ENCODE measurements around the gene LAMA4. TPM values are rescaled to one million over a fixed set of nuclear protein-coding genes. Genes with fewer than 3 reads are reported as not detected.

LAMA4 gene
- total RNA-seq, 1 experiment from 2014 or later: 58.3 TPM

DNA sequence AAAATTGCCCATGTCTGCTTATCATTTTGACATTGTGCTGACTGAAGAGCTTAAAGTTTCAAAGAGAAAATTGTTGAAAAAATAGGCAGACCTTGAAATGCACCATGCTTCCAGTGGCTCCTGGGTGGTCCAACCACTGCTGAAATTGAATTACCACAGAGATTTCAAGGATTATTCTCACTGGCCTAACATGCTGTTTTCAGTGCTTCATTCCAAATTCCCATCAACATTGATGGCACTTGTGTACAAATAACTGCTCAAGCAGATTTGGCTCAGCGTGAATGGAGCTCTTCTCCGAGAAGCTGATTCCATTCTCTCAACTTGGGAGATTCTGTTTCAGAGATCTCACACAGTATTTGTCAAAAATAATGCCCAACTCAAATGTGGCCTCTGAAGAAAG is 75.5 kb downstream of the LAMA4 start:
- no peak overlapping the region for H2AFZ ChIP-seq
- H3K9me3 ChIP-seq (ENCODE audit: insufficient read depth, low read depth): no peaks in the 10 kb centered on the region
- H3K27ac ChIP-seq: no peak overlapping the region
- peaks cover 89% of the 10 kb centered on the region for H3K36me3 ChIP-seq (ENCODE audit: low read depth)
- no peaks in the 10 kb centered on the region for H3K9me2 ChIP-seq (ENCODE audit: insufficient read depth)
- BruUV-seq (replicated peaks): no TSS peak
- no peaks in the 10 kb centered on the region for H3K79me2 ChIP-seq (ENCODE audit: low read depth)
- H3K4me3 ChIP-seq: no peak overlapping the region
- intact Hi-C loops (cut with micrococcal nuclease; ENCODE audit: unreplicated experiment): no loop called here
- ChIA-PET CTCF (no interaction called here), POLR2A (ENCODE audit: unreplicated experiment) (no interaction called here)
- no peaks in the 10 kb centered on the region for H3K27me3 ChIP-seq (ENCODE audit: insufficient read depth, low read depth)
- H3F3A ChIP-seq (ENCODE audit: insufficient read depth, low read depth): peaks cover 20% of the 10 kb centered on the region
- H3K4me1 ChIP-seq (replicated peaks; ENCODE audit: insufficient read depth): peaks cover 14% of the 10 kb centered on the region
- no peaks in the 10 kb centered on the region for H4K20me1 ChIP-seq (ENCODE audit: insufficient read depth)
- no peak for DNase-seq
- no peak for TF ChIP-seq EZH2 (IDR thresholded peaks at IDR 0.05; ENCODE audit: low read depth)
- TF ChIP-seq, protein P1, sequence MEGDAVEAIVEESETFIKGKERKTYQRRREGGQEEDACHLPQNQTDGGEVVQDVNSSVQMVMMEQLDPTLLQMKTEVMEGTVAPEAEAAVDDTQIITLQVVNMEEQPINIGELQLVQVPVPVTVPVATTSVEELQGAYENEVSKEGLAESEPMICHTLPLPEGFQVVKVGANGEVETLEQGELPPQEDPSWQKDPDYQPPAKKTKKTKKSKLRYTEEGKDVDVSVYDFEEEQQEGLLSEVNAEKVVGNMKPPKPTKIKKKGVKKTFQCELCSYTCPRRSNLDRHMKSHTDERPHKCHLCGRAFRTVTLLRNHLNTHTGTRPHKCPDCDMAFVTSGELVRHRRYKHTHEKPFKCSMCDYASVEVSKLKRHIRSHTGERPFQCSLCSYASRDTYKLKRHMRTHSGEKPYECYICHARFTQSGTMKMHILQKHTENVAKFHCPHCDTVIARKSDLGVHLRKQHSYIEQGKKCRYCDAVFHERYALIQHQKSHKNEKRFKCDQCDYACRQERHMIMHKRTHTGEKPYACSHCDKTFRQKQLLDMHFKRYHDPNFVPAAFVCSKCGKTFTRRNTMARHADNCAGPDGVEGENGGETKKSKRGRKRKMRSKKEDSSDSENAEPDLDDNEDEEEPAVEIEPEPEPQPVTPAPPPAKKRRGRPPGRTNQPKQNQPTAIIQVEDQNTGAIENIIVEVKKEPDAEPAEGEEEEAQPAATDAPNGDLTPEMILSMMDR (conservative IDR thresholded peaks at IDR 0.05): no peak
- H3K4me2 ChIP-seq: no peak overlapping the region

DNA sequence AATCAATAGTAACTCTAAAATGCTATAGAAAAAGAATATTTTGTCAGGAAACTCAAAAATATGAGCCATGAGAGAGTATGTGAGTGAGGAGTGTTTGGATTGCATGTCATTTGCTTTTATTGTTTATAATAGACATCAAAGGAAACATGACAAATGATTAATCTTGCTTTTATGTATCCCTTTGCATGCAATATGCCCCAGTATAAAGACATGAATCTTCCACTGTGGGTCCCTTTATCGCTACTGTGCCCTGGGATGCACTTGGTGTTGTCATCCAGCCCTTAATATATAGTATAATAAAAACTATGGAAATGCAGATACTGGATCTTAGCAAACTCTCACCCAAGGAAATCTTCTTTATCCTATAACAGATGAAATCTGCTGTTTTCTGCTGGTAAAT is 77.3 kb downstream of the LAMA4 start:
- peaks cover 12% of the 10 kb centered on the region for H3F3A ChIP-seq (ENCODE audit: insufficient read depth, low read depth)
- no peaks in the 10 kb centered on the region for H4K20me1 ChIP-seq (ENCODE audit: insufficient read depth)
- H3K36me3 ChIP-seq (ENCODE audit: low read depth): peaks cover 89% of the 10 kb centered on the region
- H3K79me2 ChIP-seq (ENCODE audit: low read depth): no peaks in the 10 kb centered on the region
- H3K9me3 ChIP-seq (ENCODE audit: insufficient read depth, low read depth): no peaks in the 10 kb centered on the region
- TF ChIP-seq, protein P1 (conservative IDR thresholded peaks at IDR 0.05): no peak
- TF ChIP-seq EZH2 (IDR thresholded peaks at IDR 0.05; ENCODE audit: low read depth): no peak
- H3K27me3 ChIP-seq (ENCODE audit: insufficient read depth, low read depth): no peaks in the 10 kb centered on the region
- no peak overlapping the region for H3K4me3 ChIP-seq
- no peaks in the 10 kb centered on the region for H3K9me2 ChIP-seq (ENCODE audit: insufficient read depth)
- no peak overlapping the region for H3K4me2 ChIP-seq
- BruUV-seq (replicated peaks): no TSS peak
- no peak for DNase-seq
- ChIA-PET POLR2A (ENCODE audit: unreplicated experiment) (no interaction called here), CTCF (no interaction called here)
- intact Hi-C loops (cut with micrococcal nuclease; ENCODE audit: unreplicated experiment): no loop called here
- peaks cover 14% of the 10 kb centered on the region for H3K4me1 ChIP-seq (replicated peaks; ENCODE audit: insufficient read depth)
- H2AFZ ChIP-seq: no peak overlapping the region
- H3K27ac ChIP-seq: no peak overlapping the region

DNA sequence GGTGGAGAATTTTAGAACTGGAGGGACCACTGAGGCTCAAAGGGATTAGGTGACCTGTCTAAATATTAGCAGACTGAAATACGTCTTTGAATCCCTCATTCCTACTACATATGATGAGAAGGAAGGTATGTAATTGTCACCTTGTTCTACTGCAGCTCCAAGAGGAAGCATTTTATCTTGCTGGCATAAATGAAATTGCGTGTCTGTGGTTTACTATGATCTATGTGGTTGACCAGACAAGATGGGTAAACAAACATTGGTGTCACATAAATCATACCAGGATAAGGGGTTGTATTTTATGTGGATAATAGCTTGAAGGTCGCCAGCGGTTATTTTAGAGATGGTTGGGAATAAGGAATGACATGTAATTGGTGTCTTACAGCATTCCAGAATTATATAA is 78.2 kb downstream of the LAMA4 start:
- Histone ChIP-seq H3K79me2 (ENCODE audit: low read depth) (no peaks in the 10 kb centered on the region), H3K36me3 (ENCODE audit: low read depth) (peaks cover 84% of the 10 kb centered on the region), H3K27ac (no peak overlapping the region), H4K20me1 (ENCODE audit: insufficient read depth) (no peaks in the 10 kb centered on the region), H3K9me2 (ENCODE audit: insufficient read depth) (no peaks in the 10 kb centered on the region), H3K4me1 (replicated peaks; ENCODE audit: insufficient read depth) (peaks cover 11% of the 10 kb centered on the region), H3F3A (ENCODE audit: insufficient read depth, low read depth) (peaks cover 6% of the 10 kb centered on the region), H3K27me3 (ENCODE audit: insufficient read depth, low read depth) (no peaks in the 10 kb centered on the region), H3K4me3 (no peak overlapping the region), H3K9me3 (ENCODE audit: insufficient read depth, low read depth) (no peaks in the 10 kb centered on the region), H2AFZ (no peak overlapping the region), H3K4me2 (no peak overlapping the region)
- ChIA-PET CTCF (no interaction called here), POLR2A (ENCODE audit: unreplicated experiment) (no interaction called here)
- no peak for TF ChIP-seq EZH2 (IDR thresholded peaks at IDR 0.05; ENCODE audit: low read depth)
- TF ChIP-seq, protein P1 (conservative IDR thresholded peaks at IDR 0.05): no peak
- BruUV-seq (replicated peaks): no TSS peak
- no peak for DNase-seq
- intact Hi-C loops (cut with micrococcal nuclease; ENCODE audit: unreplicated experiment): no loop called here

Data from PC-9 (cell line).